Dedifferentiated amniotic fluid mesenchymal stem cell (primary cell): Measurements from ENCODE around the gene RRH.
A peak's percentile ranks its signal among the peaks of the same experiment; 100 is the strongest.
"Not testable (repeated sequence)": the region's sequence is repeated elsewhere in the genome, so short reads cannot be mapped to it uniquely, and the experiment has no call there.

Experiments used
- DNase-seq: peaks from one replicate; pipeline ENCODE4 v3.0.0-alpha.2; 2016; ENCODE audit errors: extremely low spot score

The RRH gene, protein sequence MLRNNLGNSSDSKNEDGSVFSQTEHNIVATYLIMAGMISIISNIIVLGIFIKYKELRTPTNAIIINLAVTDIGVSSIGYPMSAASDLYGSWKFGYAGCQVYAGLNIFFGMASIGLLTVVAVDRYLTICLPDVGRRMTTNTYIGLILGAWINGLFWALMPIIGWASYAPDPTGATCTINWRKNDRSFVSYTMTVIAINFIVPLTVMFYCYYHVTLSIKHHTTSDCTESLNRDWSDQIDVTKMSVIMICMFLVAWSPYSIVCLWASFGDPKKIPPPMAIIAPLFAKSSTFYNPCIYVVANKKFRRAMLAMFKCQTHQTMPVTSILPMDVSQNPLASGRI

DNA sequence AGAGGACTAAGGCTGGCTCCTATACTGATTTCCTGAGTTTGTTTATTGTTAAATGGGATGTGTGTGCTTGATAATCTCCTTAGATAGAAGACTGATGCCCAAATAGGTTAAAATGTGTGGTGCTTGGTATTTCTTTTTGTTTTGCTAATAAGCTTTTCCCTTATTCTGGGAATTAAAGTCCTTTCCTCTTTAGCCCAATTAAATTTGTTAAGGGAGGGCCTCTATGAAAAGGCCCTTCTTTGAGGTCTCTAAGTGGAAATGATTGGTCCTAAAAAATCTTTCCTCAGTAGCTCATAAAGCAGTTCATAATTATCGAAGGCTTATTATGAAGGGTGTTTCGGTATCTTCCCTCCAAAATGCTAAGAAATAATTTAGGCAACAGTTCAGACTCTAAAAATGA, at the start of gene RRH:
Gene RRH (plus strand): TSS at position 301 of the 400 bp plus-strand sequence. CDS start 56 bp downstream, at position 357.
- no peak for DNase-seq

DNA sequence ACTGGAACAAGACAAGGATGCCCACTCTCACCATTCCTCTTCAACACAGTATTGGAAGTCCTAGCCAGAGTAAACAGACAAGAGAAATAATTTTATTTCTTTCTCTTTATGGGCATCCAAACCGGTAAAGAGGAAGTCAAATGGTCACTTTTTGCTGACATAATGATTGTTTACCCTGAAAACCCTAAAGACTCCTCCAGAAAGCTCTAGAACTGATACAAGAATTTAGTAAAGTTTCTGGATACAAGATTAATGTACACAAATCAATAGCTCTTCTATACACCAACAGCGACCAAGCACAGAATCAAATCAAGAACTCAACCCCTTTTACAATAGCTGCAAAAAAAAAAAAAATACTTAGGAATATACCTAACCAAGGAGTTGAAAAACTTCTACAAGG, 45.7 kb upstream of the RRH start:
- DNase-seq: not testable (repeated sequence)

- DNase-seq: no peak
Measured at GRCh38 chr4:109786846-109787245, 40.9 kb upstream of the RRH start.

DNA sequence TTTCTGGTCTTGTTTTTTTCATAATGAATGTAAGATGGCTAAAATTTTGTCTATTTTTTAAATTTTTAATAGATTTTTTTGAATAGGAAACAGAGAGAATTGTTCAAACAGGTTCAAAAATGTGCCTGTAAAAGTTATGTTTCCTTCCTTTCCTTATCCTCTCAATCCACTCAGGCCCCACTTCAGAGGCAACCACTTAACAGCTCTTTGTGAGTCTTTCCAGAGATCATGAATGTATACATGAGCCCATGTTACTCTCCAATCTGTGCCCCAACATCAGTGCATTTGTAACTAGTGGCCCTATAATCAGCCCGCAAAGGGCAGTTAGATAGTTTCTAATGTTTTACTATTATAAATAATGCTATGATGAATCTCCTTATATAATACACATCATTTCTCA, 40.0 kb upstream of the RRH start:
- DNase-seq: no peak

- DNase-seq: no peak
Measured at GRCh38 chr4:109795059-109795458, 32.7 kb upstream of the RRH start.

GRCh38 chr4:109798866-109799265, 28.9 kb upstream of the RRH start:
- DNase-seq: no peak

- no peak for DNase-seq
Measured at GRCh38 chr4:109801099-109801789, 26.5 kb upstream of the RRH start.

DNA sequence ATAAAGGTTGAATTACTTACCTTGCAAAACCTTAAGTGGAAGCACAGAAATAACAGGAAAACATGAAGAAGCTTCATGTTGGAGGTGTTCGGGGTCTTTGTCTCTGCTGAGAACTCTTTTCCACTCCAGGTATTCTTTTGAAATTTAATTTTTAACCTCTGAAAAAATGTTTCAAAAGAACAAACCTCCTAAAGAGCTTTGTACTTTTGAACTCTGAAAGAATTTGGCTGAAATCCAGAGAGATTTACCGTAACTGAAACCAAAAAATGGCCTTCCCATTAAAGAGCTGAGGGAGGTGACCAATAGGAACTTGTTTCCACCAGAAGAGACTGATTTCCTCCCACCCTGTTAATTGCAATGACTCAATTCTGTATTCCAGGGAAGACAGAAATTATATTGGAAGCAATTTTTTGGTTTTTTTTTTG, 25.9 kb upstream of the RRH start, which contains the start of gene CFI:
Gene CFI (minus strand): TSS at position 105 of the 425 bp plus-strand sequence. CDS start 28 bp downstream, at position 77.
- peak; percentile 28 for DNase-seq

DNA sequence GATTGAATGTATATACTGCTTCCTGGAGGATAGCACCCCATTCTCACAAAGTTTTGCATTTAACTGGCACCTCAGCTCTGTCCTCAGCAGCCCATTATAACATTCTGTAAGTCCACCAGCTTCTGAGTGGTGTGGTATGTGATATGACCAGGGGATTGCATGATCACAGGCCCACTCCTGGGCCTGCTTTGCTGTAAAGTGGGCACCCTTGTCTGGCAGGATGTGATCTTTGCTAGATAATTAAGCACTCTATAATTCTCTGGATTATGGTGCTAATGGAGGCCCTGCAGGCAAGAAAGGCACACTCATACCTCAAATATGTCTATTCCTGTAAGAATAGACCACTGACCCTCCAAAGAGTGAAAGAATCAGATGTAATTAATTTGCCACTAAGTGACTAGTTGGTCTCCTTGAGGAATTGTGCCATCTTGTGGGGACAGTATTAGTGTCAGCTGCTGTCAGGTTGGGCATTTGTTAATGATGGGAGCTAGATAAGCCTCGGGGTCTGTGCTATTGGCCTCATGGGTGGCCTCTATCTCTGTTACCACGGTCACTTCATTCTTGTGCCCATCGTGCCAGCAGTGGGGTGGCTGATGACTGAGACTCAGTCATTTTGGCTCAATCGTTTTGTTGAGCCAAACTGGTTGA, 23.7 kb upstream of the RRH start:
- no peak for DNase-seq

GRCh38 chr4:109809655-109810054, 18.1 kb upstream of the RRH start:
- no peak for DNase-seq

- no peak for DNase-seq
Measured at GRCh38 chr4:109810552-109811387, 17.0 kb upstream of the RRH start.

DNA sequence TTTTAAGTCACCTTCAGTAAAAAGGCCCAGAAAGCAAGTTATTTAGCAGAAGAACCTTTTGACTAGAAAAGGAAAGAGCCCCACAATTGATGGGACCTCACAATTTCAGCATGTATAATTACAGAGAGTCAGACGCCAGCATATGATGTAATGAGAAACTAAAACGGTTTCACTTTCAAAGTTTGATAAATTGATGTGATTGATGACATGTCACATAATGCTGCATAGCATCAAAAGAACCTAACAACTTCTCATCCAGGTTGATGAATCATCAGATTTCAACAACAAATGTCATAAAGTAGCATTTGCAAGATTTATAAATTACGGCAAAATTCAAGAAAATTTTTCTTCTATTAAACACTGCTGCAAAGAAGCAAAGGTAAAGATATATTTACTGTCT, 16.1 kb upstream of the RRH start:
- no peak for DNase-seq

- DNase-seq: peak; percentile 92
Measured at GRCh38 chr4:109815151-109816081, 12.4 kb upstream of the RRH start, which contains the start of gene GAR1. TSS of gene GAR1 (plus strand) at chr4:109815762. CDS start at chr4:109816165, 403 bp downstream.

DNA sequence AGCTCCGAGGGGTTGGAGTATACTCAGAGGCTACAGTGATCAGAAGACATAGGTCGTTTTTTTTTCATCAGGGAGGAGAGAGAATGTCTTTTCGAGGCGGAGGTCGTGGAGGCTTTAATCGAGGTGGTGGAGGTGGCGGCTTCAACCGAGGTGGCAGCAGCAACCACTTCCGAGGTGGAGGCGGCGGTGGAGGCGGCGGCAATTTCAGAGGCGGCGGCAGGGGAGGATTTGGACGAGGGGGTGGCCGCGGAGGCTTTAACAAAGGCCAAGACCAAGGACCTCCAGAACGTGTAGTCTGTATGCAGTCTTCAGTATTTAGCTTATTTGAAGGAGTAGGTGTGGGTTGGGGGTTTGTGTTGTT, 11.7 kb upstream of the RRH start:
- no peak for DNase-seq

GRCh38 chr4:109816894-109817293, 10.9 kb upstream of the RRH start:
- DNase-seq: no peak

GRCh38 chr4:109818268-109818667, 9.5 kb upstream of the RRH start:
- DNase-seq: no peak

- DNase-seq: no peak
Measured at GRCh38 chr4:109820563-109820962, 7.2 kb upstream of the RRH start.

GRCh38 chr4:109821185-109821584, 6.6 kb upstream of the RRH start:
- DNase-seq: no peak

- DNase-seq: peak; percentile 19
Measured at GRCh38 chr4:109826719-109827118, 1.1 kb upstream of the RRH start.

DNA sequence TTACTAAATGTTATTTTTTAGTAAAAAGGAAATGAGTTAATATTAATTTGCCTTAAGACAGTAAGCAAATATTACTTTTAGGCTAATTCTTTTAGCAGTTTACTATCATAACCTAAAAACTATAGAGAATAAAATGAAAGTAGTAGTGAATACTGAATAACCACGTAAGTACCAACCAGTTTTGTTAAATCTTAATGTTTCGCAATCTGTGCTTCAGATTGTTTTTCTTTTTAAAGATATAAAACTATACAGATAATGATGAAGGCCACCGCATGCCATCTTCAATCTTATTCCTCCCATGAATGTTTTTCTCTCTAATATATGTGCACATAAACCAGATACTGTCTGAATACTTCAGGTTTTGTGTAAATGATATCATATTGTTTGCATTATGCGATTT, 6.0 kb downstream of the RRH start:
- DNase-seq: no peak

DNA sequence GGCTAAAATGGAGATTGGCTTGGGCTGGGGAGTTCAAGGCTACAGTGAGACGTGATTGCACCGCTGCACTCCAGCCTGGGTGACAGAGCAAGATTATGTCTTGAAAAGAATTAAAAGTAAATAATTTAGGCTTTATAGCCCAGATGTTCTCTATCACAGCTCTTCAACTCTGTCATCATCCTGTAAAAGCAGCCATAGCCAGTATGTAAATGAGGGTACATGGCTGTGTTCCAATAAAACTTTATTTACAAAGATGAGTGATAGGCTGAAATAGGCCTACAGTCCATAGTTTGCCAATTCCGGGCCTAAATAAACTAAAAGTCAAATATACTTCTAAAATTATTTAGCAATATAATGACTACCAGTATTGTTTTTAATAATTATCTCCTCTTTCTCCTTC, 9.2 kb downstream of the RRH start:
- no peak for DNase-seq
